ENCODE results near the gene GNB2.

The GNB2 gene

GRCh38 chr7:100678291-100678984 is 4.9 kb downstream of the GNB2 start:
- Histone ChIP-seq H3K4me3 (ENCODE audit: low read length) (no peak overlapping the region), H3K9ac (ENCODE audit: low read depth, low read length) (no peak overlapping the region), H3K36me3 (ENCODE audit: insufficient read depth, low read length) (peaks cover 64% of the 10 kb centered on the region), H3K9me3 (replicated peaks; ENCODE audit: low read length) (no peaks in the 10 kb centered on the region), H3K27me3 (ENCODE audit: control insufficient read depth, insufficient read depth, low read length) (no peaks in the 10 kb centered on the region), H3K4me1 (ENCODE audit: control insufficient read depth, insufficient read depth, low read length) (peaks cover 16% of the 10 kb centered on the region), H3K4me2 (ENCODE audit: low read length) (no peak overlapping the region)

GRCh38 chr7:100679129-100679926 is 5.8 kb downstream of the GNB2 start:
- Histone ChIP-seq H3K4me3 (ENCODE audit: low read length) (no peak overlapping the region), H3K4me1 (ENCODE audit: control insufficient read depth, insufficient read depth, low read length) (peaks cover 16% of the 10 kb centered on the region), H3K27me3 (ENCODE audit: control insufficient read depth, insufficient read depth, low read length) (no peaks in the 10 kb centered on the region), H3K36me3 (ENCODE audit: insufficient read depth, low read length) (peaks cover 71% of the 10 kb centered on the region), H3K4me2 (ENCODE audit: low read length) (no peak overlapping the region), H3K9me3 (replicated peaks; ENCODE audit: low read length) (no peaks in the 10 kb centered on the region), H3K9ac (ENCODE audit: low read depth, low read length) (no peak overlapping the region)

- Histone ChIP-seq H3K4me2 (ENCODE audit: low read length) (no peak overlapping the region), H3K27me3 (ENCODE audit: control insufficient read depth, insufficient read depth, low read length) (no peaks in the 10 kb centered on the region), H3K9ac (ENCODE audit: low read depth, low read length) (no peak overlapping the region), H3K9me3 (replicated peaks; ENCODE audit: low read length) (no peaks in the 10 kb centered on the region), H3K4me3 (ENCODE audit: low read length) (no peak overlapping the region), H3K36me3 (ENCODE audit: insufficient read depth, low read length) (peaks cover 76% of the 10 kb centered on the region), H3K4me1 (ENCODE audit: control insufficient read depth, insufficient read depth, low read length) (peaks cover 16% of the 10 kb centered on the region)
Measured at GRCh38 chr7:100679927-100680575, 6.5 kb downstream of the GNB2 start.

GRCh38 chr7:100680576-100681271 is 7.2 kb downstream of the GNB2 start:
- Histone ChIP-seq H3K4me3 (ENCODE audit: low read length) (no peak overlapping the region), H3K27me3 (ENCODE audit: control insufficient read depth, insufficient read depth, low read length) (no peaks in the 10 kb centered on the region), H3K4me1 (ENCODE audit: control insufficient read depth, insufficient read depth, low read length) (peaks cover 16% of the 10 kb centered on the region), H3K9me3 (replicated peaks; ENCODE audit: low read length) (no peaks in the 10 kb centered on the region), H3K4me2 (ENCODE audit: low read length) (no peak overlapping the region), H3K36me3 (ENCODE audit: insufficient read depth, low read length) (peaks cover 83% of the 10 kb centered on the region), H3K9ac (ENCODE audit: low read depth, low read length) (no peak overlapping the region)

GRCh38 chr7:100681491-100682227 is 8.1 kb downstream of the GNB2 start:
- H3K4me3 ChIP-seq (ENCODE audit: low read length), result no peak overlapping the region
- no peaks in the 10 kb centered on the region for H3K9me3 ChIP-seq (replicated peaks; ENCODE audit: low read length)
- H3K4me2 ChIP-seq (ENCODE audit: low read length), result no peak overlapping the region
- H3K4me1 ChIP-seq (ENCODE audit: control insufficient read depth, insufficient read depth, low read length), result peaks cover 16% of the 10 kb centered on the region
- H3K9ac ChIP-seq (ENCODE audit: low read depth, low read length), result no peak overlapping the region
- no peaks in the 10 kb centered on the region for H3K27me3 ChIP-seq (ENCODE audit: control insufficient read depth, insufficient read depth, low read length)
- H3K36me3 ChIP-seq (ENCODE audit: insufficient read depth, low read length), result peaks cover 84% of the 10 kb centered on the region

- Histone ChIP-seq H3K4me1 (ENCODE audit: control insufficient read depth, insufficient read depth, low read length) (peaks cover 16% of the 10 kb centered on the region), H3K4me3 (ENCODE audit: low read length) (no peak overlapping the region), H3K27me3 (ENCODE audit: control insufficient read depth, insufficient read depth, low read length) (no peaks in the 10 kb centered on the region), H3K36me3 (ENCODE audit: insufficient read depth, low read length) (peaks cover 82% of the 10 kb centered on the region), H3K9ac (ENCODE audit: low read depth, low read length) (no peak overlapping the region), H3K9me3 (replicated peaks; ENCODE audit: low read length) (no peaks in the 10 kb centered on the region), H3K4me2 (ENCODE audit: low read length) (no peak overlapping the region)
Measured at GRCh38 chr7:100682228-100682741, 8.7 kb downstream of the GNB2 start.

- Histone ChIP-seq H3K36me3 (ENCODE audit: insufficient read depth, low read length) (peaks cover 77% of the 10 kb centered on the region), H3K27me3 (ENCODE audit: control insufficient read depth, insufficient read depth, low read length) (no peaks in the 10 kb centered on the region), H3K4me3 (ENCODE audit: low read length) (no peak overlapping the region), H3K9me3 (replicated peaks; ENCODE audit: low read length) (no peaks in the 10 kb centered on the region), H3K4me1 (ENCODE audit: control insufficient read depth, insufficient read depth, low read length) (peaks cover 23% of the 10 kb centered on the region), H3K4me2 (ENCODE audit: low read length) (no peak overlapping the region), H3K9ac (ENCODE audit: low read depth, low read length) (no peak overlapping the region)
Measured at GRCh38 chr7:100682991-100683658, 9.6 kb downstream of the GNB2 start.

GRCh38 chr7:100683659-100684533 is 10.4 kb downstream of the GNB2 start:
- Histone ChIP-seq H3K4me3 (ENCODE audit: low read length) (no peak overlapping the region), H3K4me2 (ENCODE audit: low read length) (no peak overlapping the region), H3K9ac (ENCODE audit: low read depth, low read length) (no peak overlapping the region), H3K4me1 (ENCODE audit: control insufficient read depth, insufficient read depth, low read length) (peaks cover 26% of the 10 kb centered on the region), H3K36me3 (ENCODE audit: insufficient read depth, low read length) (peaks cover 75% of the 10 kb centered on the region), H3K27me3 (ENCODE audit: control insufficient read depth, insufficient read depth, low read length) (no peaks in the 10 kb centered on the region), H3K9me3 (replicated peaks; ENCODE audit: low read length) (no peaks in the 10 kb centered on the region)

GRCh38 chr7:100684534-100685042 is 11.0 kb downstream of the GNB2 start:
- peaks cover 74% of the 10 kb centered on the region for H3K36me3 ChIP-seq (ENCODE audit: insufficient read depth, low read length)
- no peaks in the 10 kb centered on the region for H3K27me3 ChIP-seq (ENCODE audit: control insufficient read depth, insufficient read depth, low read length)
- no peak overlapping the region for H3K4me3 ChIP-seq (ENCODE audit: low read length)
- no peak overlapping the region for H3K4me2 ChIP-seq (ENCODE audit: low read length)
- no peaks in the 10 kb centered on the region for H3K9me3 ChIP-seq (replicated peaks; ENCODE audit: low read length)
- no peak overlapping the region for H3K9ac ChIP-seq (ENCODE audit: low read depth, low read length)
- peaks cover 26% of the 10 kb centered on the region for H3K4me1 ChIP-seq (ENCODE audit: control insufficient read depth, insufficient read depth, low read length)

Data from skeletal muscle satellite cell (primary cell).